Measurements from ENCODE around the gene HYAL1.

The HYAL1 gene, protein sequence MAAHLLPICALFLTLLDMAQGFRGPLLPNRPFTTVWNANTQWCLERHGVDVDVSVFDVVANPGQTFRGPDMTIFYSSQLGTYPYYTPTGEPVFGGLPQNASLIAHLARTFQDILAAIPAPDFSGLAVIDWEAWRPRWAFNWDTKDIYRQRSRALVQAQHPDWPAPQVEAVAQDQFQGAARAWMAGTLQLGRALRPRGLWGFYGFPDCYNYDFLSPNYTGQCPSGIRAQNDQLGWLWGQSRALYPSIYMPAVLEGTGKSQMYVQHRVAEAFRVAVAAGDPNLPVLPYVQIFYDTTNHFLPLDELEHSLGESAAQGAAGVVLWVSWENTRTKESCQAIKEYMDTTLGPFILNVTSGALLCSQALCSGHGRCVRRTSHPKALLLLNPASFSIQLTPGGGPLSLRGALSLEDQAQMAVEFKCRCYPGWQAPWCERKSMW

GRCh38 chr3:50303013-50303815 is at the start of gene HYAL1:
Gene HYAL1 (minus strand): TSS chr3:50303574. CDS start chr3:50302956, 618 bp downstream.
- no peak for DNase-seq

DNA sequence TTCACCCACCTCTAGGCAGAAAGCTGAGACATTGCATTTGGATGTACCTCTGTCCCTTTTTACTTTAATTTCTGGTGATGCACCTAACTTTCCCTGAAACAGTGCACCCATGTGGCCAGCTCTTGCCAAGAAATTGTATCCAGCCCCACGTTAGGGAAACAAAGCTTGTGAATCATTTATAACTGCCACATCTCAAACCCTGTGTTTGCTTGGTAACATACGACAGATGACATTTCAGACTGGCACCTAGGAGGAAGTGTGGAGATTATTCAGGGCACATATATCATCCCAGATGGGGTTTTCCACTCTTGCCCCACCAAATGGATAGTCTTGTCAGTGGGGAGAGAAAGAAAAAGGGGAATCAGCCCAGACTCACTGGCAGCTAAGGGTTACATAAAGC is 49.4 kb upstream of the HYAL1 start:
- DNase-seq = no peak

DNA sequence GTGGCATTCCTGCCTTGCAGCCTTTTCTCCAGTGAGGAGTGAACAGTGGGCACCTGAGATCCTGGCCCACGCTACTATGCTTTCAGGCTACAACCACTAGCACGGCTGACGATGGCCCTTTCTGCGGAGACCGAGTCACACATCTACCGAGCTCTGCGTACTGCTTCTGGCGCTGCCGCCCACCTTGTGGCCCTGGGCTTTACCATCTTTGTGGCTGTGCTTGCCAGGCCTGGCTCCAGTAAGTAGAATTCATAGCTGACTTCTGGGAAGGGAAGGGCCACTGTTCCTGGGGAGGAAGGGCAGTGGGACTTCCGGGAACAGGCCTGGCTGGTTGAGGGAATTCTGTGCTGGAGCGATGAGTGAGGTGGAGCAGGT is 47.9 kb upstream of the HYAL1 start:
- no peak for DNase-seq

DNA sequence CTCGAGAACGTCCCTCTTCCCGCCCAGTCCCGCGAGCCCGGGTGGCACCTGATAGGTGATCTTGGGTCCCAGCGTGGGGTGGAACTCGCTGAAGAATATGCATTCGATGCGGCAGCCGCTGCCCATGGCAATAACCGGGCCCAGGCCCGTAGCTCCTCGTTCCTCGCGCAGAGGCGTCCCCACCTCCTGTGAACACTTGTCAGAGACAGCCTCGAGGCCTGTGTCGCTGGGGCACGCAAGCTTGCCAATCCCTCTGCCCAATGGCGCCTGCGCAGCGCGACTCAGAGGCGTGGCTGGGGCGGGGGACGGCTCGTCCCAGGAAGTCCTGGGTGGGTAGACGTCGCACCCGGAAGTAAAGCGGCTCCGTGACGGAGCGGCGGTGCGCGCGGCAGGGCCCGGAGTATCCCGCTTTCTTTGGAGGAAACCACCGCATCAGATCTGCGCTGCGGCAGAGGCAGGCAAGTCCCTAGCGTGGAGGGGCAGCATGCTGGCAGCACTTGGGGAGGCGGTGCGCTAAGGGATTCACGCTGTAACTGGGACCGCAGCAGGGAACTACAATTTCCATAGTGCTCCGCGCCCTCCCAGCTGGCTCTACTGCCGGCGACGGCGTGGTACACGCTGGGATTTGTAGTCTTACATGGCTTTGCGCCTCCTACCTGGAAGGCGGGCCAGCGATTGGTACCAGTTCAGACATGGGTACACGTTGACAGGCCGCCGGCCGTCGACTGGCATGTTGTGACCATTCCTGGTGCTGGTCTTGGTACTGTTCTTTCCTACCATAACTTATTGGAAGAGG is 47.4 kb upstream of the HYAL1 start, which contains the start of the genes CYB561D2 and NPRL2:
CYB561D2 (plus strand) TSS at position 336 of the 796 bp plus-strand sequence. CDS start 572 bp downstream, outside the sequence.
NPRL2 (minus strand) TSS at position 249 of the 796 bp plus-strand sequence; CDS start at position 126, 123 bp downstream.
- DNase-seq = peak; percentile 99

DNA sequence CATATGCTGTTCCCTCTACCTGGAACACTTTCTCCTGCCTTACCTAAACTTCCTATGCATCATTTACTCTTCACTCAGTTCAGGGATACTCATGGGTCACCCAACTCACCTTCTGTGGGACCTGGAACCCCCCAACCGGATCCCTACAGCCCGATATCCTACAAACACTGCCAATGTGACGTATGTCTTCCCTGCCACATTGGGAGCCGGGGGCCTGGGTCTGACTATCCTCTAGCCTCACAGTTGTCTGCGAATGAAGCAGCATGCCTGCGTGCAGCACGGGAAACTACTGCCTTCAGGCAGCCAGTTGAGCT is 46.8 kb upstream of the HYAL1 start:
- DNase-seq = no peak

- DNase-seq = peak; percentile 73
Measured at GRCh38 chr3:50347187-50347813, 43.9 kb upstream of the HYAL1 start.

DNA sequence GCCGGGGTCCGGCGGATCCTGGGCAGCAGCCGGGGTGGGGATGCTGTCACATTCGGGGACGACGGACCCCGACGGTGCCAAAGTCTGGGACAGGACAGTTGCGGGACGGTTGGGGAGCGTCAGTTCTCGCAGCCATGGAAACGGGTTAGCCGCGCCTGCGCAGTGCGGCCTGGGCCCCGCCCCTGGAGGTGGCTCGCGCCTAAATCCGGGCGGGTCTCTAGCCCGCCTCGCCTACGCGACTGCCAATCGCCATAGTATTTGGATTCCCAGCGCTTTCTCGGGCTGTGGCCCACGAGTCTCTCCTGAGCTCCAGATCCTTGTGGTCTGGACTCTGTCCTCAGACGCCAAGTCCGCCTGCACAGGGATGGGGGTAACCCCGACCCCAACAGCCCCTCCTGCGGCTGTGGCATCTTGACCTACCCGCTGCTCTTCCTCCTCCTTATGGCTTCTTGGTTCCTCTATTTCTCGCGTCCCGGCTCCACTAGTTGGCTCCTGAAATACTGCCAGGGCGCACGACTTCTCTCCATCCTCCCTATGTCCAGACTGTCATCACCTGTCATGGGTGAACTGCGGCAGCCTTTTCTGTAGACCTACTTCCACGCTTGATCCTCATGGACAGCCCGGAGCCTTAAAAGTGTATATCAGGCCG is 42.3 kb upstream of the HYAL1 start, which contains the start of gene ZMYND10:
ZMYND10 (minus strand) TSS at position 147 of the 649 bp plus-strand sequence. CDS start 153 bp downstream, outside the sequence.
- DNase-seq = peak; percentile 84

DNA sequence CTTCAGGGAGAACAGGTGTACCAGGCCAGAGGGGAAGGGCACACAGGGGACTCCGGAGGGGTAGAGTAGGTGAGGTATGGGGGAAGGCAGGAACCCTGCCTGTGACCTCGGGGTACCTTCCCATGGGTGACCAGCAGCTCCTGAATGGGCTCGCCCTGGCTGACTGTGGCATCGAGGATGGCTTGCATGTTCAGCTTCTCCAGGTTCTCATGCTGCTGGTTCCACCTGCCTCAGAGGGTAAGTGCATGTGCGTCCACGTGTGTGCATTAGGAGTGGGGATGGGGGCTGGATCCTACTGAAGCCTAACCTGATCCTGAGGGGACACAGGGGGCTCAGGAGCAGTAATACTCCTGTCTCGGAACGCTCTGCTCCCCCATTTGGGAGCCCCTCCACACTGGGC is 41.6 kb upstream of the HYAL1 start:
- DNase-seq = no peak

GRCh38 chr3:50342813-50343633 is 39.6 kb upstream of the HYAL1 start:
- DNase-seq = no peak

- DNase-seq = no peak
Measured at GRCh38 chr3:50341996-50342650, 38.7 kb upstream of the HYAL1 start.

DNA sequence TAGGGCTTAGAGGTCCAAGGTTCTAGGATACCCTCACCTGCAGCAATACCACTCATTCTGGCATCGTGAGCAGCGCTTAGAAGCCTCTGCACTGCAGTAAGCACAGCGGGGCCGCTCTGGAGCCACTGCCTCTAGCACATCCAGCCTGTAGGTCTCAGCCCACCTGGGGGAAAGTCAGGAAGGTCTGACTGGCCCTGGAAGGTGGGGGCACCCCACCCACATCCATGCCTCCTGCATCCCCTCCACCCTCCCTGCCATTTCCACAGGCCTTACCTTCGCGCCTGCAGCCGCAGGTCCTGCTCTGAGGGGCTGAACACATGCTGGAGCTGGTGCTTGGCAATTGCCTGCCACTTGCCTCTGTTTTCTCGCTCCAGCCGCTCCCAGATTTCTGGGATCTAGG is 38.2 kb upstream of the HYAL1 start:
- no peak for DNase-seq

DNA sequence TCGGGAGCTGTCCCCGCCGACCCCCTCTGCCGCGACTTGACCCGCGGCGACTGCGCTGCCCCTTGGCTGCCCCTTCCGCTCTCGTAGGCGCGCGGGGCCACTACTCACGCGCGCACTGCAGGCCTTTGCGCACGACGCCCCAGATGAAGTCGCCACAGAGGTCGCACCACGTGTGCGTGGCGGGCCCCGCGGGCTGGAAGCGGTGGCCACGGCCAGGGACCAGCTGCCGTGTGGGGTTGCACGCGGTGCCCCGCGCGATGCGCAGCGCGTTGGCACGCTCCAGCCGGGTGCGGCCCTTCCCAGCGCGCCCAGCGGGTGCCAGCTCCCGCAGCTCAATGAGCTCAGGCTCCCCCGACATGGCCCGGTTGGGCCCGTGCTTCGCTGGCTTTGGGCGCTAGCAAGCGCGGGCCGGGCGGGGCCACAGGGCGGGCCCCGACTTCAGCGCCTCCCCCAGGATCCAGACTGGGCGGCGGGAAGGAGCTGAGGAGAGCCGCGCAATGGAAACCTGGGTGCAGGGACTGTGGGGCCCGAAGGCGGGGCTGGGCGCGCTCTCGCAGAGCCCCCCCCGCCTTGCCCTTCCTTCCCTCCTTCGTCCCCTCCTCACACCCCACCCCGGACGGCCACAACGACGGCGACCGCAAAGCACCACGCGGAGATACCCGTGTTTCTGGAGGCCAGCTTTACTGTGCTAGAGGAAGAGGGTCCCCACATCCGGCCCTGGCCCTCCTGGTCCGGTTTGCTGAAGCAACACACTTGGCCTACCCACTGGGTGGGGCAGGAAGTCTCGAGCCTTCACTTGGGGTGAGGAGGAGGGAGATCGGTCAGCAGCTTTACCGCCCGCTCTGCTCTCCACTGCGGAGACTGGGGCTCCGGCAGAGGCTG is 37.3 kb upstream of the HYAL1 start, which contains the start of gene RASSF1:
RASSF1 (minus strand) TSS at position 389 of the 882 bp plus-strand sequence; CDS start at position 358, 31 bp downstream.
- DNase-seq = peak; percentile 89

GRCh38 chr3:50340147-50340447 is 36.7 kb upstream of the HYAL1 start:
- no peak for DNase-seq

DNA sequence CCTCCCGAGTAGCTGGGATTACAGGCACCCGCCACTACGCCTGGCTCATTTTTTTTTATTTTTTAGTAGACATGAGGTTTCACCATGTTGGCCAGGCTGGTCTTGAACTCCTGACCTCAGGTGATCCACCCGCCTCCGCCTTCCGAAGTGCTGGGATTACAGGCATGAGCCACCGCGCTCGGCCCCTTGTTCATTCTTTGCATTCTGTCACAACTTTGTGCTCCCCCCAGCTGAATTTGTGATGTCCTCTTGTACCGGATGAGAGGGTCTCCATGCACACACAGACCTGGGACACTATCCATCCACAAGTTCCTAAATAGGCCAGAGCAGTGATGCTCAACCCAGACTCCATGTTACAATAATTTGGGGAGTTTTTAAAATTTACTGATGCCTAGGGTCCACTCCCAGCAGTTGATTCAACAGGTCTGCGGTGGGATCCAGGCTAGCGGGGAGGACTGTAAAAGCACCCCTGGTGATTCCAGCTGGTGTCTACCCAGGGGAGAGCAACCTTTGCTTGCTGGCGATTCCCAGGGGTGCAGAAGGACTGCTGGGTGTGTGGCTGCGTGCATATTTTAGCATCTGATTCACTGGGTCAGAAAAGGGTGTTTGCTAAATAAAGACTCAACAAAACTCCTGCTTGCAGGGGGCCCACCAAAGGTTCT is 36.2 kb upstream of the HYAL1 start:
- DNase-seq = no peak

DNA sequence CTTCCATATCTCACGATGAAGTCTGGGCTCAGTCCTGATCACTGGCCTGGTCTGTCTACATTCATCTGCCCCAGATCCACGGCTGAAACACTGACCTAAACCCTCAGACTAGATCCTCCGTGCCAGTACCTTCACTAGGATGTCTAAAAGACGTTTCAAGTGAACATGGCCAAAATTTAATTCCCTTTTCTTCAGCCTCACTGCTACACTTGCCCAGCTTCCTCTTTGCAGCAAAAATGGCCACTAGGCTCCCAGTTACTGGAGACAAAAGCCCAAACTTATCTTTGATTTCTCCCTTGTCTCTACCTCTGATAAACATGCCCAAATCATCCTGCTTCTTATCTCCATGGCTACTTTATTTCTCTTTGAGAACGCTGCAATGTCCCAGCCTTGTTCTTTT is 35.6 kb upstream of the HYAL1 start:
- DNase-seq = no peak

DNA sequence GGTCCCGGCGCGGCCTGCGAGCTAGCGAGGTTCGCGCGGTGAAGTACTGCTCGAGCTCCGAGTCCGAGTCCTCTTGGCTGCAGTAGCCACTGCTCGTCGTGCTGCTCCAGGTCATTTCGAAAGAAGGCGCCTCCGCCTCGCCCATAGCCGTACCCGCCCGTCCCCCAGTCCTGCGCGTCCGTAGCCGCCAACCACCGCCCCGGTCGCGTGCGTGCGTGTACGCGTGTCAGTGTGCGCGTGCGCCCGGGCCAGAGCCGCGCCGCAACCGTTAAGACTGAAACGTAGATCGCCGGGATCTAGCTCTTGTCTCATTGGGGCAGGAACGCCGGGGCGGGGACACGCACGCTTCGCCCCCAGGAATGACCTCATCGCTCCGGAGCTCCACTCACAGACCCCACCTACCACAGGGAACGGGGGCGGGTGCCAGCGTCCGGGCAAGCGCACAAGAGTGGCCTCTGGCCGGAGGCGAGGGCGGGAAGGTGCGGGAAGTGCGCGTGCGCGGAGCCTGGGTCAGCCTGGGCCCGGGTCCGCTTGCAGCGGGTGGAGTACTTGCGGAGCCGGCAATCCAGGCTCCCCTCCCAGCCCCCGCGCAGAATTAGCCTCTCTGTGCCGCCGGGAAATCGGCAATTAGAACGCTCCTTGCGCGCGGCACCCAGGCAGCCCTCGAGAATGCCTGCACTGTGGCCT is 33.9 kb upstream of the HYAL1 start:
- peak; percentile 99 for DNase-seq

- peak; percentile 69 for DNase-seq
Measured at GRCh38 chr3:50336452-50337174, 33.2 kb upstream of the HYAL1 start.

Measured in activated CD4-positive, alpha-beta T cell treated with anti-CD3 and anti-CD28 coated beads, Interleukin-2, amount 50 U/mL, for 16 hours (primary cell).